ENCODE results near the gene CAMK2N2.

GRCh38 chr3:184296616-184297015 lies 35.3 kb upstream of the CAMK2N2 start:
- TF ChIP-seq, protein P1, sequence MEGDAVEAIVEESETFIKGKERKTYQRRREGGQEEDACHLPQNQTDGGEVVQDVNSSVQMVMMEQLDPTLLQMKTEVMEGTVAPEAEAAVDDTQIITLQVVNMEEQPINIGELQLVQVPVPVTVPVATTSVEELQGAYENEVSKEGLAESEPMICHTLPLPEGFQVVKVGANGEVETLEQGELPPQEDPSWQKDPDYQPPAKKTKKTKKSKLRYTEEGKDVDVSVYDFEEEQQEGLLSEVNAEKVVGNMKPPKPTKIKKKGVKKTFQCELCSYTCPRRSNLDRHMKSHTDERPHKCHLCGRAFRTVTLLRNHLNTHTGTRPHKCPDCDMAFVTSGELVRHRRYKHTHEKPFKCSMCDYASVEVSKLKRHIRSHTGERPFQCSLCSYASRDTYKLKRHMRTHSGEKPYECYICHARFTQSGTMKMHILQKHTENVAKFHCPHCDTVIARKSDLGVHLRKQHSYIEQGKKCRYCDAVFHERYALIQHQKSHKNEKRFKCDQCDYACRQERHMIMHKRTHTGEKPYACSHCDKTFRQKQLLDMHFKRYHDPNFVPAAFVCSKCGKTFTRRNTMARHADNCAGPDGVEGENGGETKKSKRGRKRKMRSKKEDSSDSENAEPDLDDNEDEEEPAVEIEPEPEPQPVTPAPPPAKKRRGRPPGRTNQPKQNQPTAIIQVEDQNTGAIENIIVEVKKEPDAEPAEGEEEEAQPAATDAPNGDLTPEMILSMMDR (optimal IDR thresholded peaks at IDR 0.05 in 1 of 3, IDR thresholded peaks at IDR 0.05 in 1 of 3, conservative IDR thresholded peaks at IDR 0.05 in 1 of 3; ENCODE audit: extremely low read depth in 1 of 3, insufficient read depth in 2 of 3, low read length in 3 of 3) = no peak
- no peak for TF ChIP-seq EZH2 (IDR thresholded peaks at IDR 0.05; ENCODE audit: low read length)

Measured in keratinocyte (primary cell).